Stimulated activated CD8-positive, alpha-beta memory T cell treated with anti-CD3 and anti-CD28 coated beads, Interleukin-15, amount 100 ng/mL, for 4 hours (primary cell): ENCODE data around the gene HAX1.
A peak's percentile ranks its signal among the peaks of the same experiment; 100 is the strongest.
"Not testable (repeated sequence)": the region's sequence is repeated elsewhere in the genome, so short reads cannot be mapped to it uniquely, and the experiment has no call there.

Source experiments
- DNase-seq, 2 donors: peaks; one replicate each; pipeline ENCODE4 v3.0.0-alpha.2; 2020; ENCODE audit warnings: low read depth in 2 of 2

Gene HAX1

GRCh38 chr1:154272217-154272998 is at the start of gene HAX1:
Gene HAX1 (plus strand): TSS chr1:154272629. CDS start chr1:154272724, 95 bp downstream.
- peak; percentile 94 to 98 for DNase-seq

GRCh38 chr1:154222918-154223317 is 49.5 kb upstream of the HAX1 start:
- no peak for DNase-seq

GRCh38 chr1:154223621-154224020 is 48.8 kb upstream of the HAX1 start:
- no peak for DNase-seq

GRCh38 chr1:154225370-154225769 is 47.1 kb upstream of the HAX1 start:
- DNase-seq, result no peak

GRCh38 chr1:154231112-154231511 is 41.3 kb upstream of the HAX1 start:
- DNase-seq, result not testable (repeated sequence)

GRCh38 chr1:154233127-154233526 is 39.3 kb upstream of the HAX1 start:
- not testable (repeated sequence) for DNase-seq

- no peak for DNase-seq
These were observed 35.6 kb upstream of the HAX1 start for GRCh38 chr1:154236855-154237254.

- no peak for DNase-seq
These were observed 35.0 kb upstream of the HAX1 start for GRCh38 chr1:154237435-154237834.

GRCh38 chr1:154237880-154238506 is 34.4 kb upstream of the HAX1 start:
- DNase-seq, result no peak

GRCh38 chr1:154239491-154239890 is 32.9 kb upstream of the HAX1 start:
- no peak for DNase-seq

- DNase-seq, result no peak
These were observed 32.1 kb upstream of the HAX1 start for GRCh38 chr1:154240294-154240833.

GRCh38 chr1:154241703-154242351 is 30.6 kb upstream of the HAX1 start:
- no peak for DNase-seq

- no peak for DNase-seq
These were observed 18.8 kb upstream of the HAX1 start for GRCh38 chr1:154253671-154254070.

GRCh38 chr1:154256686-154257085 is 15.7 kb upstream of the HAX1 start:
- no peak for DNase-seq

- no peak for DNase-seq
These were observed 13.6 kb upstream of the HAX1 start for GRCh38 chr1:154258784-154259183.

- DNase-seq, result no peak
These were observed 12.3 kb upstream of the HAX1 start for GRCh38 chr1:154260127-154260526.

- no peak for DNase-seq
These were observed 8.7 kb upstream of the HAX1 start for GRCh38 chr1:154263465-154264332.

GRCh38 chr1:154264454-154264853 is 8.0 kb upstream of the HAX1 start:
- no peak for DNase-seq

GRCh38 chr1:154265586-154265985 is 6.8 kb upstream of the HAX1 start:
- DNase-seq, result no peak

- DNase-seq, result no peak
These were observed 1.6 kb upstream of the HAX1 start for GRCh38 chr1:154270833-154271232.

GRCh38 chr1:154272999-154273563 is 652 bp downstream of the HAX1 start:
- no peak for DNase-seq
